ENCODE data around the gene FRMPD4. TPM values are rescaled to one million over a fixed set of nuclear protein-coding genes. Genes with fewer than 3 reads are reported as not detected.
"Not testable (repeated sequence)": the region's sequence is repeated elsewhere in the genome, so short reads cannot be mapped to it uniquely, and the experiment has no call there.

FRMPD4 gene
- polyA plus RNA-seq (ENCODE audit: insufficient read length) = 1.0 TPM

- no peak for DNase-seq
Measured at GRCh38 chrX:12138361-12139313, at the start of gene FRMPD4. TSS of gene FRMPD4 (plus strand) at chrX:12138473. CDS start at chrX:12138972, 499 bp downstream.

GRCh38 chrX:12089740-12090139 is 48.5 kb upstream of the FRMPD4 start:
- no peak for DNase-seq

DNA sequence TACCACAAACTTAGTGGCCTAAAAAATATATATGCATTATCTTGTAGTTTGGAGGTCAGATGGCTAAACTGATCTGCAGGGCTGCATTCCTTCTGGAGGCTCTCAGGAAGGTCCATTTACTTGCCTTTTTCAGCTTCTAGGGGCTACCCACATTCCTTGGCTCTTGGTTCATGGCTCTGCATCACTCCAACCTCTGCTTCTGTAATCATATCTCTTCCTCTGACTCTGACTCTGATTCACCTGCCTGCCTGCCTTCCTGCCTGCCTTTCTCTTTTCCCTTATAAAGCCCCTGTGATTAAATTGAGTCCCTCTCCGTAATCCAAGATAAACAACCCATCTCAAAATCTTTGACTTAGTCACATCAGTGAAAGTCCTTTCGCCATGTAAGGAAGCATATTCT is 25.0 kb upstream of the FRMPD4 start:
- DNase-seq = no peak

GRCh38 chrX:12115377-12115776 is 22.9 kb upstream of the FRMPD4 start:
- no peak for DNase-seq

DNA sequence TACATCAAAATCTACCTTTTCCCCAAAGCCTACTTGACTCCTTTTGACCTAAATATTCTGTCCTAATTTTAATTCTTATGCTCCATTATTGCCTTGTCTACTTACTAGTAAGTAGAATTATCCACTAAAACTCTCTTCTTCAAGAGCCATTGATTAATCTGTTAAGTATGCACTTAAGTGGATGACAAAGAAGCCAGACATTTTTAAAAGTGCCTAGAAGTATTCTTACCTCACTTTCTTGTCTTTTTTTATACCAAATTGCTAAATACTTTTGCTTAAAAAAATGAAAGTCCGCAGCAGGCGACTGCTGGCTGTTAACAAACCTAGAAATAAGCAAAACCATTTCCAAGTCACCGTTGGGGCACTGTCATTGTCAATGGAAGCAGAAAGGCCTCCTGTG is 20.1 kb upstream of the FRMPD4 start:
- no peak for DNase-seq

- no peak for DNase-seq
Measured at GRCh38 chrX:12128017-12128416, 10.3 kb upstream of the FRMPD4 start.

- no peak for DNase-seq
Measured at GRCh38 chrX:12137951-12138360, 317 bp upstream of the FRMPD4 start.

DNA sequence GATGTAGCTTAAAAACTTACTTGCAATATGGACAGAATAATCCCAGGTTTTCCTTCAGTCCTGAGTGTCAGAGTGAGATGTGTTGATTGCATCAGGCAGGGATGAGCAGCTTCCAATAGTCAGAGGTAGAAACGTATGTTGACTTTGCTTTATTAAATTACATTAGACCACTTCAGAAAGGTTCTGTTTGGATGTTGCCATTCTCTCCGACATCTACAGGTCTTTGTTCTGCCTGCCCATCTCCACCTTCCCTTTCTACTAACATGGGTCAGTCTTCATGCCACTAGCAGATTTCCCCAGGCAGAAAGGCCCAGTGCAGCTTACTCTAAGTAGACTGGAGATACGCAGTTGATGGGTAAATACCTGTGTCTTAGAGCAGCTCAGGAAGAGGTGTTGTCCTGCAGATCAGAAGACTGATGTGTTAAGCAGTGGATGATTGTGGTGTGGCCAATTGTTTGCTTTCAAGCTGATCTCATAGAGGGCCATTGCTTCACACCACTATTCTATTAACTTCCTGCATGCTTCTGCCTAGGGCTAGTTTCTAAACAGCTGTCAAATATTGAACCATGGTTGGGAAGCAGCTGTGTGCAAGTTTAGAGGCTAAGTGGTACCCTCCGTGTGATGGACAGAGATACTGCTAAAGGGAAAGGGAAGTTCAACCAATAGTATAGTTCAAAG is 1.8 kb downstream of the FRMPD4 start:
- DNase-seq = no peak

DNA sequence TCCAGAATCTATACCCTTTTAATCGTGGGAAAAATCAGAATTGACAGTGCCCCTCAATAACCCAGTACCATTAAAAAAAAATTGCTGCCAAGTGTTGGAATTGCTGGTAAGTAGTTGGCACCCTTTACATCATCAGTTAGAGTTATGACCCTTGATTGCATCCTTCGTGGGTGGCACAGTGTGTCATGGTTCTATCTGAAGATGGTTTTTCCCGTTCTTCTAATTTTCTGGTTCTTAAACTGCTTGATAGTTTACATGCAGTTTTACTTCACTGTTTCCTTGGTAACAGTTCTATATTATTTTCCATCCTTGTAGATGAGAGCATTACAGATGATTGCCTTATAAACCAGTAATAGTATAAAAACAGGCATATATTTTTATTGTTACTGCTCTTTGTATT is 3.2 kb downstream of the FRMPD4 start:
- no peak for DNase-seq

DNA sequence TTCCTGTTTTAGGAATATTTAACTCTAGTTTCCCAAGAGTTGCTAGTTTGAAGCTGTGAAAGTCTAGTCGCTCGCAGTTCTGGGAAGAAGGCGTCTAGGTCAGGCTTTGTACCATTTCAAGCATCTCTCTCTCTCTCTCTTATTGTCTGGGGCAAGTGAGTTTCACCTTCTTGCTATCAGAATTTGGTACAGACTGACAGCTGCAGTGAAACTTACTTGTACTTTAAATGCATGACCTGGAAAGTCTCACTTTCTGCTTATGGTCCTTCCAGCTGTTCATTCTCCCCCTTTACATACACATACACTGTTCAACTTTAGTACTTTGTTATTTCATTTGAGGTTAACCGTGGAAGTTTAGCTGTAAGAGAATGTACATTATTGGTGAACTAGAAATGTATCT is 4.4 kb downstream of the FRMPD4 start:
- no peak for DNase-seq

- DNase-seq = no peak
Measured at GRCh38 chrX:12145402-12145801, 7.1 kb downstream of the FRMPD4 start.

DNA sequence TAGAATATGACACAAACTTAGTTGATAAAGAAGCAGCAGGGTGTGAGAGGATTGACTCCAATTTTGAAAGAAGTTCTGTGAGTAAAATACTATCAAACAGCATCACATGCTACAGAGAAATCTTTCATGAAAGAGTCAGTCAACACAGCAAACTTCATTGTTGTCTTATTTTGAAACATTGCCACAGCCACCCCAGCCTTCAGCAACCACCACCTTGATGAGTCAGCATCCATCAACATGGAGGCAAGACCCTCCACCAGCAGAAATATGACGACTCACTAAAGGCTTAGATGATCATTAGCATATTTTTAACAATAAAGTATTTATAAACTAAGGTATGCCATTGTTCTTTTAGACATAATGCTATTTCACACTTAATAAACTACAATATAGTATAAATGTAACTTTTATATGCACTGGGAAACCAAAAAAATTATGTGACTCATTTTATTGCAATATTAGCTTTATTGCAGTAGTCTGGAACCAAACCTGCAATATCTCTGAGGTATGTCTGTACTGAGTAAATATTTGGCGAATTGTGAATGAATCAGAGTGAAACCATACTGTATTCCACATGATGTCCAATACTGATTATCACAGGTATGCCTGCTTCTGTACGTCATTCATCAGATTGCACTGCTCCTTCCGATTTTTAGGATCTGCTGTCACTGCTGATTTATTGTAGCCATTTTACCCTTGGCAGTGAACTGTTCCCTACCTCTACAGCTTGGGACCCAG is 11.6 kb downstream of the FRMPD4 start:
- DNase-seq = no peak

DNA sequence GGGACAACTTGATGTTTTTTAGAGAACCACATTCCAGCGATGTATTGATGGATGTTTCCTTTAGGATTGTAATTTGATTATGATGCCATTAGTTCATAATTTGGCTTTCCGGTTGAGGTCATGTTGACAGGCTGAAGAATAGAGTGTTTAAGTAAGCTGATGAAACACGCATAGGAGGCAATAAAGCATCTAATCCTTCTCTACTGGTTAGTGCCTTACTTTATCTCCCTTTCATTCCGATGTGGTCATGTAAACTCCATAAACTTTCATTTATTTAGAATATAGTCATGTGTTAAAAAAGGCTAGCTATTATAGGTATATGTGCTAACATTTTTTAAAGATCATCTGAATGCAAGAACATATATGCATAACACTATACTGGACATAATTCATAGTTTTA is 15.0 kb downstream of the FRMPD4 start:
- no peak for DNase-seq

GRCh38 chrX:12153741-12154140 is 15.5 kb downstream of the FRMPD4 start:
- no peak for DNase-seq

- DNase-seq = no peak
Measured at GRCh38 chrX:12159799-12160198, 21.5 kb downstream of the FRMPD4 start.

DNA sequence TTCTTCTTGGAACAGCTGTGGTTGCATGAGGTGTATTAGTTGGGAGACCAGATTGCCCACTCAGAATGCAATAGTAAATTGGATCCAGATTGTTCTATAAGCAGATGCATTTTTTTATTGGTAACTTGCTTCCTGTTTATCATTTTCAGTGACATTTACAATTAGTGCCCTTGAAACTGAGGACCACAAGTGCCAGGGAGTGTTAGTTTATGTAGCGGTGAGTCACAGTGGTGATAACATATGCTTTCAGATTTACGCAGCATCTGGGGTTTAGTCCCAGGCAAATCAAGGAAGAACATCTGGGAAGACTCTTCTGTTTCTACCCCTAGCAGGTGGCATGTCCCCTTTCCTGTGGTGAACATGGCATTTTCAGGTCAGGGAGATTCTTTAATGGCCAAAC is 24.1 kb downstream of the FRMPD4 start:
- DNase-seq = no peak

DNA sequence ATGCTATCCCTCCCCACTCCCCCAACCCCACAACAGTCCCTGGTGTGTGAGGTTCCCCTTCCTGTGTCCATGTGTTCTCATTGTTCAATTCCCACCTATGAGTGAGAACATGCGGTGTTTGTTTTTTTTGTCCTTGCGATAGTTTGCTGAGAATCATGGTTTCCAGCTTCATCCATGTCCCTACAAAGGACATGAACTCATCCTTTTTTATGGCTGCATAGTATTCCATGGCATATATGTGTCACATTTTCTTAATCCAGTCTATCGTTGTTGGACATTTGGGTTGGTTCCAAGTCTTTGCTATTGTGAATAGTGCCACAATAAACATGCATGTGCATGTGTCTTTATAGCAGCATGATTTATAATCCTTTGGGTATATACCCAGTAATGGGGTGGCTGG is 25.9 kb downstream of the FRMPD4 start:
- DNase-seq = not testable (repeated sequence)

DNA sequence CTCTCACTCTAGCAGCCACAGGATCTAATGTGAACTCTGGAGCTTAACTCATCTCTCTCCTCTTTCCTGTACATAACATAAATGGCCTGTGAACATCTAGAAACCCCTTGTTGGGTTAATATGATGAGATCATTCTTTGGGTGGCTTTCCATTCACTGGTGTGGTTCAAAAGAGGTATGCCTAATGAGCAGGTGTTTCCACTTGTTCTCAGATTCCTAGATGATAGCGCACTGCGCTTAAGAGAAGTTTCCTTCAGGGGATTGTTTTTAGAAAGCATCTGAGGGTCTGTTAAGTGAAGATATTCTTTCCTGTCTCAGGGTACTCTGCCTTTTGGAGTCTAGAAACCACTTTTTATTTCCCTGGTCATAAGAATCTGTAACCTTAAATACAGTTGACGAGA is 32.5 kb downstream of the FRMPD4 start:
- DNase-seq = no peak

GRCh38 chrX:12174358-12174757 is 36.1 kb downstream of the FRMPD4 start:
- DNase-seq = no peak

DNA sequence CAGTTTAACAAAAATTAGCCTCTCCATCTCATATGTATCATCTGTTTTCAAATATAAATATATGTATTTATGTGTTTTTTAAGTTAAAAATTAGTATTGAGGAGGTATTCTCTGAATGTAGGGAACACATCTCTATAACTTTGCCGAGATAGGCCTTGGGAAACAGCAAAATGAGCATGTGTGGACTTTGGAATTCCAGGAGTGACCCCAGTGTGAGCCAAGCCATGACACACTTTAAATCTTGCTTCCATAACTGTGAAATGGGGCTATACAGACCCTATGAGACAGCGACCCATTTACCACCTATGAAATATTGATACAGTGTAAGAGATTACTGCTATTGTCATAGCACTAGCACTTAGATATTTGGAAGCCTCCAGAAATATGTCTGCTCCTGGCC is 58.8 kb downstream of the FRMPD4 start:
- no peak for DNase-seq

GRCh38 chrX:12206413-12206812 is 68.1 kb downstream of the FRMPD4 start:
- no peak for DNase-seq

- peak; percentile 33 for DNase-seq
Measured at GRCh38 chrX:12210196-12210815, 72.0 kb downstream of the FRMPD4 start.

GRCh38 chrX:12210971-12211370 is 72.7 kb downstream of the FRMPD4 start:
- no peak for DNase-seq

All from hindlimb muscle (tissue), 1 donor.